ENCODE data around the gene AKR1B1. TPM values are rescaled to one million over a fixed set of nuclear protein-coding genes. Genes with fewer than 3 reads are reported as not detected.

Gene AKR1B1
- polyA plus RNA-seq, 3 donors = 105 to 111 (median 106) TPM

DNA sequence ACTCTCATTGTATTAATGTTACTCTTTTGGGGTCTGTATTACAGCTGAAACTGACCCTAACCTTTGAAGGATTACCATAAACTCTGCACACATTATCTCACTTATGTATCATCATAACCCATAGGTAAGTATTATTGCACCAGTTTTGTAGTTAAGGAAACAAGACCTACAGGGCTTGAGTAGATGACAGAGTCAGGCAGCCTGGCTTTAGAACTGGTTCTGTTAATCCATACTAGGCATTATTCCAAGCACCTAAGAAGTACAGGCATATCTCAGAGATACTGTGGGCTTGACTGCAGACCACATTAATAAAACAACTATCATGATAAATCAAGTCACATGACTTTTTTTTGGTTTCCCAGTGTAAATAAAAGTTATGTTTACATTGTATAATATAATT lies 17.1 kb upstream of the AKR1B1 start:
- no peak for DNase-seq

DNA sequence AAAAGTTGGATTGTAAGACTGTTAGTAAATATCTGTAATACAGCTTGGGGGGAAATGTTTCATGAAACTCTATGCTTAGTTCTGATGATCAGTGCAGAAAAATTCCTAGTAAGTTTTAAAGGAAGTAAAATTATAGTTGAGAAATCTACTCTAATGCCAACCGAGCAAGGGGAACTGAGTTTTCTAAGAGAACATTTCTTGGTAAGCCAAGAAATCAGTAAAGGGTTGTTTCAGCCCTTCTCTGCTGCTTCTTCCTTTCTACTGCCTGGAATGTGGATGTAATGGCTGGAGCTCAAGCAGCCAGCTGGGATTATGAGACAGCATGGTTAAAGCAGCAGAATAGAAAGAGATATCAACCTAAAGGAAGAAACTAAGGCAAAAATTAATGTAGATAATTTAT lies 15.9 kb upstream of the AKR1B1 start:
- no peak for DNase-seq

DNA sequence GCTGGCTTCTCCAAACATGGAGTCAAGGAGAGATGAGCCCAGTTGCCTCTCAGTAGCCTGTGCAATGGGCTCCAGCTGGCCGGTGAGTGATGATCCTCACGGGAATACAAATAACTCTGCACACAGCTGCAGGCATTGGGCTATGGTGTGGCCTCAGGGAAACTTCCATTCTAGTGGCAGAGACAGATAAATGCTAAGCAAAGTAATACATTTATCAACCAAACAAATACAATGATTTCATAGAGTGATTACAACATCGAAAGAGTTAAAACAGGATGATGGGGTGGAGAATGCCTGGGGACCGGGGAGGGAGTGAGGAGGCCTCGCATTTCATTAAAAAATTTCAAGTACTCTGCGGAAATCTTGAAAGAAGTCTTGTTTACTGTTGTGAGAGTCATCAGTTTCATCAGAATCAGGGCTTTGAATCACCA lies 15.0 kb upstream of the AKR1B1 start:
- DNase-seq = no peak

DNA sequence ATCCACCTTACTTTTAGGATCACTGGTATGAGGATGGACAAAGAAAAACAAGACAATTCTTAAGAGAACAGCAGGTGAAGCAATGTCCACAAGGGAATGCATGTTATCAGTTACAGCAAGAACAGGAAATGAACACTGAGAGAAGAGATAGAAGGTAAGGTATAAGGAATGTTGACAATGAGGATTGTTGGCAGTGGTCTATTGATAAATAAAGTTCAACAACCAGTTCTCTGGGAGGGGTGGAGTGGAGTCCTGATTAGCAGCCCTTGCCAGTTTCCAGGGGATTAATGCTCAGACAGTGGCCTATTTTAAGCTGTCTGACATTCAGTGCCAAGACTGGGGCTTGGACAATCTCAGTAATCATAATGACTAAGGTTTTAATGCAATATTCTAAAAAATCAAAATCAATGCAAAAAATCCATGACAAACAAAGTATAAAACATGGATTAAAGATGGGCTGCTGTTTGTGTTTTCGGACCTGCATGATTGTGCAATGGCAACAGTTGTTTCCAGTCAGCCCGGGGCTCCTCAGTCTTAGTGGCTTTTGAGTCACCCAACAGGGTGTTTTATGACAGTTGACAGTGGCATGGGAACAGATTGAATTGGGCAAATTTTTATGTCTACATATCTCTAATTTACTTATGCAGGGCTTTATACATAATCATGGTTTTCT lies 13.8 kb upstream of the AKR1B1 start:
- DNase-seq = no peak

DNA sequence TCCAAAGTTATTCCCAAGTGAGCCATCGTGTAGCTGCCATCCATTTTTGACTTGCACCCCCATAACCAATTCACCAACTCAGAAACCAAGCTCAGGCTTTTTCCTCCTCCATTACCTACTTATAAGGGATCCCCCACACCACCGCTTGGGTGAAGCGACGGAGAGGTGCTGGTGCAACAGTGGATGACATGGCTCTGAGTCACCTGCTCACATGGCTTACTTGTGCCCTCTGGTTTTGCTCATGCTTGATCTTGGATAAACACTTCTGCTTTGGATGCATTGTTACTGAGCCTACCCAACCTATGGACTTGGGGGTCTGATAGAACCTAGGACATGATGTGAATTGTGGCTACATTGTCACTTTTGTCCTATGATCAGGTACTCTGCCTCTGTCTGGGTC lies 12.0 kb upstream of the AKR1B1 start:
- no peak for DNase-seq

DNA sequence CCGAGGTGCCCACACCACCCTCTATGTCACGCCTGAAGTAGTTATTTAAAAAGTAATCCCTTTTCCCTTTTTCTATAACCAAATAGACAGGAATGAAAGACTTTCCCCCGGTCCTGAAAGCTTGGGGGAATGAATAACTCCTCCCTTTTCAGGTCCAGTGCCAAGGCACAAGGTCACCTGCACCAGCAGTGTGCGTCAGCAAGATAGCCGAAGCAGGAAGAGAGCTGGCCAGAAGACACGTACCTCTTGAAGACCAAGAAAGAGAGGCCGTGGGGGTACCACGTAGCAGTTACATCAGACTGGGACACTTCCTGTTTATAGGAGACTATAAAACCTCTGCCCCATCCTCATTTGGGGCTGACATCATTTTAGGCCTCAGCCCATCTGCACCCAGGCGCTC lies 10.7 kb upstream of the AKR1B1 start:
- DNase-seq = no peak

DNA sequence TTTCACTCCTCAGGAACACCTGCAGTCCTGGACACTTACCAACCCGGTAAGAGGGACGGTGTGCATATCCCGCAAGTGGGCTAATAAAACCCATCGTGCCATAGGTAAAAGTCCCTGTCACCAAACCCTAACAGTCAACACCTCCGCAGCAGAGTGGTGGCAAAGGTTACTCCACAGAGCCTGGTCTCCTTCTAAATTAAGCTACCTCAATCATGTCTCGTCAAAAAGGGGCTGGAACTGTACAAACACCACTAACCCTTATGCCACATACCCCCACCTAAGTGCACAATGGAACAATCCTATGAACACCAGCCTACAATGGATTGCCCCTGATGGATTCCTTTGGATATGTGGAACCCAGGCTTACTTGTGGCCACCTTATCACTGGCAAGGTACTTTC lies 9.6 kb upstream of the AKR1B1 start:
- DNase-seq = no peak

DNA sequence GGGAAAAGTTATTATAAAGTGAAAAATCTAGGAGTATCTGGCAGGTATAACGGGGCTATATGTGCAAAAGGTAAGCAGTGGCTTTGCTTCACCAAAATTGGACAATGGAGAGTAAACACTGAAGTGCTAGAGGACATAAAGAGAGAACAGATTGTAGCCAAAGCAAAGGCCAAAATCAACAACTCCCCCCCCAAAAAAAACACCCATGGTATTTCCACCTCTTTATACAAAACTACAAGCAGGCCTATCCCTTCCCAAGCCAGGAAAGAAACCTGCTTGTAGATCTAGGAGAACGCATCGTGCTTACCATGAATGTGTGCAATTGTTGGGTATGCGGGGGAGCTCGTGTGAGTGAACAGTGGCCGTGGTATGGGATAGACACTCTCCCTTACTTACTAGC lies 9.2 kb upstream of the AKR1B1 start:
- no peak for DNase-seq

DNA sequence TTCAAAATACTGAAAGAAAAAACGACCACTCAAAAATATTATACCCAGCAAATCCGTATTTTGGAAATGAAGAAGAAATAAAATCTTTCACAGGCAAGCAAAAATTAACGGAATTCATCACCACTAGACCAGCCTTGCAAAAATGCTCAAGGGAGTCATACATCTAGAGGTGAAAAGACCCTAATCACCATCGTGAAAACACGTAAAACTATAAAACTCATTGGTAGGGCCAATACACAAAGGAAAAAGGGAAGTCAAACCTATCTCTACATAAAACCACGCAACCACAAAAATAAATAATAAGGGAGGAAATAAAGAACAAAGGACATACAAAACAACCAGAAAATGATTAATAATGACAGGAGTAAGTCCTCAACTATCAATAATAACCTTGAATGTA lies 6.6 kb upstream of the AKR1B1 start:
- no peak for DNase-seq

DNA sequence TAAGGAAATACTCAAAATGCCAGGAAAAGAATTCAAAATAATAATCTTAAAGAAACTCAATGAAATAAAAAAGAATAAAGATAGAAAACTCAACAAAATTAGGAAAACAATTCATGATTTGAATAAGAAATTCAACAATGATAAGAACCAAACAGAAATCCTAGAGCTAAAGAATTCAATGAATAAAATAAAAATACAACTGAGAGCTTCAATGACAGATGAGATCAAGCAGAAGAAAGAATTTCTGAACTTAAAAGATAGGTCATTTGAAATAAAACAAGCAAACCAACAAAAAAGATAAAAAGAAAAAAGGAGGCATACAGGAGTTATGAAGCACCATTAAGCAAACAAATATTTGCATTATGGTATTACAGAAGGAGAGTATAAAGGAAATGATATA lies 5.6 kb upstream of the AKR1B1 start:
- DNase-seq = no peak

DNA sequence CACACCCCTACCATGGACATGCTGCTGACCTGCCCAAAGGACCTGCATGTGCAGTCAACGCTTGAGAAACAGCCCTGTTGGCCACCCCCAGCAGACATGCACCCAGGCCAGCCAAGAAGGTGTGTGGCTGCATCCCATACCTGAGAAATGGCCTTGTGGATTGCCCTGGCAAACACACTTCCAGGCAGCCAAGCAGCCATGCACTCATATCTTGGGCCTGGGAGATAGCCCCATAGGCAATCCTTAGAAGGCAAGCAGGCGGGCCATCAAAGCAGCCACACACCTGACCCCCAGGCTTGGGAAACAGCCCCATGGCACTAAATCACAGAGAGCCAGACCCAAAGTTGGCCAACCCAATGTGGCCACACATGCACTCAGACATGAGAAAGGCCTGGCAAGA lies 4.9 kb upstream of the AKR1B1 start:
- no peak for DNase-seq

DNA sequence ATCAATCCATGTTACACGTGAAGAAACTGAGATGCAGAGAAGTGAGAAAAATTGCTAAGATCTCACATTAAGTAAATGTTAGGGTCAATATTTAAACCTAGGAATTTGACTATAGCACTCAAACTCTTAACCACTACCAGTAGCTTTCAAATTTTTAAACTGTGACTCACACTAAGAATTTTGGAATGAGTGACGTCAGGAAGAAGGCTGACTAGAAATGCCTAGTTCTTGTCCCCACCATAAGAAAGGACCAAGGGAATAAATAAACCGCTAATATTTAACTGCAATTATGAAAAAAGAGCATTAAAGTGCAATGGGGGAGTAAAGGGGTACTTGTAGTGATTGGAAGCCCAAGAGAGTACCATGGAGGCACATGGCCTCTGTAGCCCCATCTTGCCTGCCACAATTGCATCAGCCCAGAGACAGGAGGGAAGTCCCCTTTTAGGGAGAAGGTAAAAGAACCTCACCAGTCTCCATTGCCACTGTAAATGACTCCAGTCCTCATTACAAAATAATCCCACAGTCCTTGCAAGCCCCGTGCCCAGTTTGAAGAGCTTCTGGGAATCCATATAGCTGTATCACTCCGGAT lies 3.5 kb upstream of the AKR1B1 start:
- DNase-seq = no peak

DNA sequence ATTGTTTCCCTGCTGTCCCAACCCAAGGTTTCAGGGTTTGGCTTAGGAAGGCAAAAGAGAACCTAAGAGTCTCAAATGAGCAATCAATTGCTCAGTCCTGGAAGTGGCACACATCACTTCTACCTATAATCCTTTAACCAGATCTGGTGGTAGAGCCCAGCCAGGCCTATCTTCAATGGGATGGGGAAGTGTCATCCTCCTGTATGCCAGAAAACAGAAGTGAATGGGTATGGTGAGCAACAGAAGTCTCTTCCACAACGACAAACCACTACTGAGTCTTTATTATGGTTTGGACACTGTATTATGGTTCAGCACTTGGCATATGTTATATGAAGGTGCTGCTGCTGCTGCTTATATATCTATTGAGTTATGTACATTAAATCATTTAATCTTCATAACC lies 3.0 kb upstream of the AKR1B1 start:
- no peak for DNase-seq

DNA sequence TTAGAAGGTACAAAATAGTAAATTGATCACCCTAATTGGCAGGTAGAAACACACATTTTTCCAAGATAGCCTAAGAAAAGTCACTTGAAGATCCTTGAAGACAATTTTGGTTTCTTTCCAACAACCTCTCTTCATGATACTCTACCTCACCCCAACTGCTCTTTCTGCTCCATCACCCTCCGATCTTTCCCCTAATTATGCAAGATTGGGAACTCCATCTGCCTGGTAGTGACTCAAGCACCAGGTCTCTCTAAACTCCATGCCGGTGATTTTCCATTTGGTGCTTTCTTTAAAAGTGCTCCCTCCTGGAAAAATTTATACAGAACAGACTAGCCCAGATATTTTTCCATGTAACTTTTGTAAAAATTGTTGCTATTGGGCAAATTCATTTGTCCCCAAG lies 1.1 kb upstream of the AKR1B1 start:
- no peak for DNase-seq

DNA sequence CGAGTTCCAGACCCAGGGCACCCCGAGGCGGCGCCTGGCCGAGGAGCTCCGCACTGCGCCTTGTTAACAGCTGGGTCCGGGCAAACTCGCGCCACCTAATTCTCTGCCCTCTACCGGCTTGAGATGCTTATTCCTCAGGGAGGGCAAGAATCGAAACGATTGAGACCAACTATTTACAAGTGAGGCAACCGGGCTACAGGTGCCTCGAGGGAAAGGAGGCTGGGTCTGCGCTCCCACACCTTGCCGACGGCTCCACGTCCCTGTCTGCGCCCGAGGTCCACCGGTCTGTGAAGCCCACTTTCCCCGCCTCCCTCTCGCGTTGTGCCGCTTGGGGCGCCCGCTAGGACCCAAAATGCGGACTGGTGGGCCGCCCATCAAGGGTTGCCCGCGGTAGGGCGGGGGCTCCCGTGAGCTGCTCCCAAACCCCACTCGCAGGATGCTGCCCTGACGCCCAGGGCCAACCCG lies 527 bp downstream of the AKR1B1 start:
- peak; percentile 48 for DNase-seq

DNA sequence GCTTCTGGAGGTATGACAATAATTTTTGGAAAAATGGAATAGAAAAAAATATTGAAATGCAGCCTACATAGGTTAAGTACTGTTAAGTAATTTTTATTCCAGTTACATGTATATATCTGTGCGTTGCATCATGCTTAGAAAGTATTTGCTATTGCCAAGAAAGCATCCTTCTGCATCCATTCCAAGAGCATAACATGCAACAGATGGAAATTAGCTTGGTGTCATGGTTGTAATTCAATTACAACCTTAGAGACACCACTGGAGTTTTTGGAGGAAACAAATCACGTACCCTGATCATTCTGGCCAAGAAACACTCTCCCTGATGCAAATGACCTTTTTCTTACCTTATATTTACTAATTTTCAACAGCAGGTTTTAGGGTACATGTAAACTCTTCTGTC lies 1.7 kb downstream of the AKR1B1 start:
- no peak for DNase-seq

DNA sequence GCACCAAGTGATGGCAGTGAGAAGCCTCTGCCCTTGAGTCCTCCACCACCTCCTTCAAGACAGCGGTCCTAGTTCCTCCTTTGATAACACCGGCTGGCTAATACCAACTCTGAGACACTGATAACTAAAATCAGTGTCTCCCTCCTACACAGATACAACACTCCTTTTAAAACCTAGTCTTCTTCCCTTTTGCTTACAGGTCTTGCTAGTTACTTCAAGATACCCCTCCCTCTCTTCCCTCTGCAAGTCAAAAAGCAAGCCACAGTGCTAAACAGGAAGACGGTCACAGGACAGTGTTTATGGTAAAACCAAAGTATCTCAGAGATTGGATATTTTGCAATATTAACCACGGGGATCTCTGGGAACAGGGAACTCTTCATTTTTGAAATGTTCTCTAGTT lies 4.6 kb downstream of the AKR1B1 start:
- no peak for DNase-seq

DNA sequence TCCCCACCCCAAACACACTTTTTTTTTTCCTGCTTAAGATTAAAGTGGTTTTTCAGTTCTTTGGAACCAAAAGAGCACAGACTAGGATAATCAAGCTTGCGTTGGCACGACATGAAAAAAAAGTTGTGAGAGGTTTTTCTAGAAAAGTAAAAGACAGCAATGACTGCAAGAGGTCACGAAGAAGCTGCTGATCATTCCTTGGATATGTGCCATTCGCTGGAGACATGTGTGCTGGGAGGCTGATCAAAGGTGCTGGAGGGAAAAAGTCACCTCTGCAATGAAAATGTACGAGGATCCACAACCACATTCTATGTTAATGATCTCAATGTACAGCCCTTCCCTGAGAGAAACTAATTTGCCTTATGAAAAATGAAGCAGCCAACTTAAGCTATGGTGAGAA lies 5.4 kb downstream of the AKR1B1 start:
- DNase-seq = no peak

DNA sequence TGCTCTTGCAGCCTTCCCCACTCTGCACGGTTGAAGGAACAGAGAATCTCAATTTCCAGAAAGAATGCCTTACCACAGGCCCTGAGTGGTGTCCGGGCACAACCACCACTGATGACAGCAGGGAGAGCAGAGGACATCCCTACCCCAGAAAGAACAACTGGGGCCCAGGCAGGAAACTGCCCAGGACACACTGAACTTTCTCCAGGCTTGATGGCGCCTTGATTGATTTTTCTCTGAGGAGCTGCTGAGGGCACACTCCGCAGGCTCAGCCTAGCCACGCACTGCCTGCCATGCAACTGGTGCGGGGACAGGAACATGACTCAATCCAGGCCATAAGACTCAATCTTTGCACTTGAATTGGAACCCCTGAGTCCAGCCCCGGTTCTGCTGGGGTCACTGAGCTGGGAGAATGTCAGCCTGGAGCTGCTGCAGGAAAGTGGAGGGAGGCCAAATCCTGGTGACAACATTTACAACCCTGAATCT lies 5.9 kb downstream of the AKR1B1 start:
- DNase-seq = no peak

DNA sequence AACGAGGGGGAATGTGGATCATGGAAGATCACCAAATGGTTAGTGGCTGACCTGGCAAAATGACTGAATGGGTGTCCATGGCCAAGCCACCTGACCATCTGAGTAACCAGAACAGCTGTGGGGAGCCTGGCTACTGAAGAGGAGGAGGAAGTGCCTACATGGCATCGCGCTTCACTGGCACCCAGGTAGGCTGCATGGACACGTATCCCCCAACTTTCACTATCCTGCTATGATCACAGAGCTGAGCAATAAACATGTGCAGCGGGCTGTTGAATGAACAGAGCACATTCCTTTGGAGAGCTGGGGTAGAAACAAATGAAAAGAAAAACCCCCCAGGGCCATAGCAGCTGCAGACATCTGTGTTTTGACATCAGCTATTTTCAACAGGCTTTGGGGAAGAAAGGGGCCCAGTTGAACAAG lies 6.5 kb downstream of the AKR1B1 start:
- peak; percentile 64 for DNase-seq

DNA sequence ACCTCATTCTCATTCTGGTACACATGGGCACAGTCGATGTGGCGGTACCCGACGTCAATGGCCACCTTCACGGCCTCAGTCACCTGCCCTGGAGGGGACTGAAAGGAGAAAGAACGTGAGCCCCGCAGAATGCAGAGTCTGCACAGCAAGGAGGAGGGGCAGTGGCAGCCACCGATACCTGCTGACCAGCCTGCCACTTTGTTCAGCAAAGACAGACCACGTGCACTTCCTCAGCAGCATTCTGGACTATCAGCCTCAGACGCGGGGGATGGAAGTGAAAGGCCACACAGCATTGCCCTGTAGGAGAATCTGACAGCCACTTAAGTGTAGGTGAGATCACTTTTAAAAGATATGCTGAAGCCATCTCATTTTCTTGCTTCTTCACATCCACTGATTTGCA lies 7.2 kb downstream of the AKR1B1 start:
- no peak for DNase-seq

DNA sequence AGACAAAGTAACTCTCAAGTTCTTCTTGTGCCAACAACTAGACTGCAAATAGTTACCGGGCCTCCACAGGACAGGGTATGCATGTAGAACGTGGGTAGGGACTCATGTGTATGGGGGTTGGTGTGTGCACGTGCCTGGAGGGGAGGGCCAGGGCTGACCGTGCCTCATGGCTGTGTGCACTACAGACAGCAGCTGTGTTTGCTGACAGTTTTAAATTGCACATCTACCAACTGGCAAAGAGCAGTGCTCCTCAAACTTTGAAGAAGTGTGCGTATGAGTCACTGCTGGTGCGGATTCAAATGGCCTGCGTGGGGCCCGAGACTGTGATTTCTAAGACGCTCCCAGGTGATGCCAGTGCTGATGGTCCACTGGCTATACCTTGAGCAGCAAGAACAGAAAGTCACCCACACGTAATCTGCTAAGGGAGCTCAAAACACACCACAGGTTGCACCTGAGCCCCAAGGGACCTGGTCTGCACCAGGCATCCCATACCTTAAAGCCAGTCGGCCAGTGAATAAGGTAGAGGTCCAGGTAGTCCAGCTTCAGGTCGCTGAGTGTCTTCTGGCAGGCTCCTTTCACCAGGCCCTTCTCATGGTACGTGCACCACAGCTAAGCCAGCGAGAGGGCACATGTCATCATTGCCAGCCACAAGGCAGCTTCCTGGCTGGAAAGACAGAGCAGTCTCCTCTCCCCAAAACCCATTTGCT lies 8.5 kb downstream of the AKR1B1 start:
- no peak for DNase-seq

DNA sequence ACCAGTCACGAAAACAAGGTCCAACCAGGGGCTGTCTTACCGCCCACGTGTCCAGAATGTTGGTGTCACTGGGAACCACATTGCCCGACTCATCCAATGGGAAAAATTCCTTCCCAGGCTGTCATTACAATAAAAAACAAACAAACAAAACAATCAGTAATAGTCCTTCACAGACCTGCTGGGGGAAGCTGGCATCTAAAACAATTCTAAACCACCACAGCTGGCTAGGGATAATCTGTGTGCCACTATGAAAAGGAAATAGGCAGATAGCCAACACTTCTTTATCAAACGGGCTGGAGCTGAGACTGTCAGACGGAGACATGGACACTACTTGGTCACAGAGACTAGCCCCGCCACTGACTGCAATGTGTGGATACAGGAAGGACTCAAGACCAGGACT lies 9.2 kb downstream of the AKR1B1 start:
- DNase-seq = no peak
